ENCODE measurements around the gene DKKL1. TPM values are rescaled to one million over a fixed set of nuclear protein-coding genes. Genes with fewer than 3 reads are reported as not detected.

The DKKL1 gene
- polyA plus RNA-seq, 1 donor from 2014 or later: 2.8 TPM

DNA sequence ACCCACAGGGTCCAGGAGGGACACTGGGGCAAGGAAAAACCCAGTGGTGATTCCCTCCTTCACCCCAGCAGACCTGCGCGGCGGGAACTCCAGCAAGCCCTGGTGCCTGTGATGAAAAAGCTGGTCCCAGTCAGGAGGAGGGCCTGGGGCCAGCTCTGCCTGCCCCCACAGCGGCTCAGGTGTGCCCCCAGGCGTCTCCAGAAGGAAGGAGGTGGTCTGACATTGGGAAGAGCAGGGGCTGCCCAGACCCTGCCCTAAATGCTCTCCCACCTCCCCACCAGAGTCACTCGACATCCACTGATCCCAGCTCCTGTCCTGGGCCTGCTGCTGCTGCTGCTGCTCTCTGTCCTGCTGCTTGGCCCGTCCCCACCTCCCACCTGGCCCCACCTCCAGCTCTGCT, 53.4 kb downstream of the DKKL1 start:
- no peaks in the 10 kb centered on the region for H4K20me1 ChIP-seq (ENCODE audit: insufficient read depth)
- H3K4me3 ChIP-seq (ENCODE audit: low read length): no peak overlapping the region
- no peak overlapping the region for H3K4me2 ChIP-seq (ENCODE audit: low read length)
- no peak overlapping the region for H3K9ac ChIP-seq (ENCODE audit: low read length)
- H3K9me2 ChIP-seq (ENCODE audit: insufficient read depth, low read length): no peaks in the 10 kb centered on the region
- no peaks in the 10 kb centered on the region for H3K79me2 ChIP-seq (replicated peaks; ENCODE audit: insufficient read depth, low read length)
- H2AFZ ChIP-seq (ENCODE audit: low read depth, low read length): no peak overlapping the region
- peaks cover 27% of the 10 kb centered on the region for H3K27me3 ChIP-seq (ENCODE audit: insufficient read depth, low read depth, low read length)
- no peaks in the 10 kb centered on the region for H3K9me3 ChIP-seq (ENCODE audit: low read length)
- H3F3A ChIP-seq (ENCODE audit: insufficient read depth, low read length, poor library complexity, severe bottlenecking): no peaks in the 10 kb centered on the region
- no peak overlapping the region for H3K27ac ChIP-seq (ENCODE audit: low read length)
- no peaks in the 10 kb centered on the region for H3K36me3 ChIP-seq (ENCODE audit: insufficient read depth, low read length)
- TF ChIP-seq EZH2 (IDR thresholded peaks at IDR 0.05; ENCODE audit: borderline replicate concordance, insufficient read depth, low read length, poor library complexity, severe bottlenecking): no peak
- TF ChIP-seq SMC3 (conservative IDR thresholded peaks at IDR 0.05; ENCODE audit: poor library complexity): no peak
- TF ChIP-seq, protein P1, sequence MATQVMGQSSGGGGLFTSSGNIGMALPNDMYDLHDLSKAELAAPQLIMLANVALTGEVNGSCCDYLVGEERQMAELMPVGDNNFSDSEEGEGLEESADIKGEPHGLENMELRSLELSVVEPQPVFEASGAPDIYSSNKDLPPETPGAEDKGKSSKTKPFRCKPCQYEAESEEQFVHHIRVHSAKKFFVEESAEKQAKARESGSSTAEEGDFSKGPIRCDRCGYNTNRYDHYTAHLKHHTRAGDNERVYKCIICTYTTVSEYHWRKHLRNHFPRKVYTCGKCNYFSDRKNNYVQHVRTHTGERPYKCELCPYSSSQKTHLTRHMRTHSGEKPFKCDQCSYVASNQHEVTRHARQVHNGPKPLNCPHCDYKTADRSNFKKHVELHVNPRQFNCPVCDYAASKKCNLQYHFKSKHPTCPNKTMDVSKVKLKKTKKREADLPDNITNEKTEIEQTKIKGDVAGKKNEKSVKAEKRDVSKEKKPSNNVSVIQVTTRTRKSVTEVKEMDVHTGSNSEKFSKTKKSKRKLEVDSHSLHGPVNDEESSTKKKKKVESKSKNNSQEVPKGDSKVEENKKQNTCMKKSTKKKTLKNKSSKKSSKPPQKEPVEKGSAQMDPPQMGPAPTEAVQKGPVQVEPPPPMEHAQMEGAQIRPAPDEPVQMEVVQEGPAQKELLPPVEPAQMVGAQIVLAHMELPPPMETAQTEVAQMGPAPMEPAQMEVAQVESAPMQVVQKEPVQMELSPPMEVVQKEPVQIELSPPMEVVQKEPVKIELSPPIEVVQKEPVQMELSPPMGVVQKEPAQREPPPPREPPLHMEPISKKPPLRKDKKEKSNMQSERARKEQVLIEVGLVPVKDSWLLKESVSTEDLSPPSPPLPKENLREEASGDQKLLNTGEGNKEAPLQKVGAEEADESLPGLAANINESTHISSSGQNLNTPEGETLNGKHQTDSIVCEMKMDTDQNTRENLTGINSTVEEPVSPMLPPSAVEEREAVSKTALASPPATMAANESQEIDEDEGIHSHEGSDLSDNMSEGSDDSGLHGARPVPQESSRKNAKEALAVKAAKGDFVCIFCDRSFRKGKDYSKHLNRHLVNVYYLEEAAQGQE (IDR thresholded peaks at IDR 0.05; ENCODE audit: borderline replicate concordance): no peak
- TF ChIP-seq RAD21 (conservative IDR thresholded peaks at IDR 0.05): no peak
- TF ChIP-seq POLR2AphosphoS5 (IDR thresholded peaks at IDR 0.05): no peak
- TF ChIP-seq MXI1 (conservative IDR thresholded peaks at IDR 0.05; ENCODE audit: poor library complexity, severe bottlenecking): no peak
- no peak for TF ChIP-seq TAF1 (IDR thresholded peaks at IDR 0.05; ENCODE audit: low read depth)
- no peak for TF ChIP-seq EP300 (conservative IDR thresholded peaks at IDR 0.05; ENCODE audit: poor library complexity, severe bottlenecking)
- TF ChIP-seq, protein P2, sequence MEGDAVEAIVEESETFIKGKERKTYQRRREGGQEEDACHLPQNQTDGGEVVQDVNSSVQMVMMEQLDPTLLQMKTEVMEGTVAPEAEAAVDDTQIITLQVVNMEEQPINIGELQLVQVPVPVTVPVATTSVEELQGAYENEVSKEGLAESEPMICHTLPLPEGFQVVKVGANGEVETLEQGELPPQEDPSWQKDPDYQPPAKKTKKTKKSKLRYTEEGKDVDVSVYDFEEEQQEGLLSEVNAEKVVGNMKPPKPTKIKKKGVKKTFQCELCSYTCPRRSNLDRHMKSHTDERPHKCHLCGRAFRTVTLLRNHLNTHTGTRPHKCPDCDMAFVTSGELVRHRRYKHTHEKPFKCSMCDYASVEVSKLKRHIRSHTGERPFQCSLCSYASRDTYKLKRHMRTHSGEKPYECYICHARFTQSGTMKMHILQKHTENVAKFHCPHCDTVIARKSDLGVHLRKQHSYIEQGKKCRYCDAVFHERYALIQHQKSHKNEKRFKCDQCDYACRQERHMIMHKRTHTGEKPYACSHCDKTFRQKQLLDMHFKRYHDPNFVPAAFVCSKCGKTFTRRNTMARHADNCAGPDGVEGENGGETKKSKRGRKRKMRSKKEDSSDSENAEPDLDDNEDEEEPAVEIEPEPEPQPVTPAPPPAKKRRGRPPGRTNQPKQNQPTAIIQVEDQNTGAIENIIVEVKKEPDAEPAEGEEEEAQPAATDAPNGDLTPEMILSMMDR (IDR thresholded peaks at IDR 0.05; ENCODE audit: poor library complexity, severe bottlenecking): no peak

DNA sequence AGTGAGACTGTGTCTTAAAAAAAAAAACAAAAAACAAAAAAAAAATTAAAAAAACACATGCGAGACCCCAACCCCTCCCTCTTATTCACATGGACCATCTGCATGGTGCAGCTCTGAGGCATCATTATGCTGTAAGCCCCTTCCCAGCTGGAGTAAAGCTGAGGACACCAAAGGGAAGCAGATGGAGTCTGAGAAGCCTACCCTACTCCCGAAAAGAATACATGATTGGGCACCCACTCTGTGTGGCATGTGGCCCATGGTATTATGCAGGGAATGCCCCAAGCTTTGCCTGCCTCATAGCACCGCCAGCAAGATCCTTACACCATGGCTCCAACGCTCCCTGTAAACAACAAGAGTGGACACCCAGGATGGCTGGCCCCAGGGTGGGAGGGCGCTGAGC, 54.8 kb downstream of the DKKL1 start:
- Histone ChIP-seq H4K20me1 (ENCODE audit: insufficient read depth) (no peaks in the 10 kb centered on the region), H3K27me3 (ENCODE audit: insufficient read depth, low read depth, low read length) (peaks cover 41% of the 10 kb centered on the region)
- TF ChIP-seq EZH2 (IDR thresholded peaks at IDR 0.05; ENCODE audit: borderline replicate concordance, insufficient read depth, low read length, poor library complexity, severe bottlenecking): no peak
- TF ChIP-seq RAD21 (conservative IDR thresholded peaks at IDR 0.05): no peak
- no peak for TF ChIP-seq POLR2AphosphoS5 (IDR thresholded peaks at IDR 0.05)
- TF ChIP-seq SMC3 (conservative IDR thresholded peaks at IDR 0.05; ENCODE audit: poor library complexity): no peak
- TF ChIP-seq, protein P1 (IDR thresholded peaks at IDR 0.05; ENCODE audit: borderline replicate concordance): no peak
- no peak for TF ChIP-seq TAF1 (IDR thresholded peaks at IDR 0.05; ENCODE audit: low read depth)
- no peak for TF ChIP-seq EP300 (conservative IDR thresholded peaks at IDR 0.05; ENCODE audit: poor library complexity, severe bottlenecking)
- TF ChIP-seq MXI1 (conservative IDR thresholded peaks at IDR 0.05; ENCODE audit: poor library complexity, severe bottlenecking): no peak
- TF ChIP-seq, protein P2 (IDR thresholded peaks at IDR 0.05; ENCODE audit: poor library complexity, severe bottlenecking): no peak

More for the DNA sequence above, 54.8 kb downstream of the DKKL1 start:
- Histone ChIP-seq H3K79me2 (replicated peaks; ENCODE audit: insufficient read depth, low read length) (no peaks in the 10 kb centered on the region), H3K27ac (ENCODE audit: low read length) (no peak overlapping the region), H2AFZ (ENCODE audit: low read depth, low read length) (no peak overlapping the region), H3K4me2 (ENCODE audit: low read length) (no peak overlapping the region), H3K9me3 (ENCODE audit: low read length) (no peaks in the 10 kb centered on the region), H3K36me3 (ENCODE audit: insufficient read depth, low read length) (no peaks in the 10 kb centered on the region), H3K4me3 (ENCODE audit: low read length) (no peak overlapping the region), H3K9me2 (ENCODE audit: insufficient read depth, low read length) (no peaks in the 10 kb centered on the region), H3F3A (ENCODE audit: insufficient read depth, low read length, poor library complexity, severe bottlenecking) (no peaks in the 10 kb centered on the region), H3K9ac (ENCODE audit: low read length) (no peak overlapping the region)
